SU-DHL-6 (cell line): ENCODE results near the gene FARS2.
A peak's percentile ranks its signal among the peaks of the same experiment; 100 is the strongest.

ENCODE experiments used
- H2AFZ ChIP-seq: fragments of 200-600 bp; sonication (generic); 2 replicates; pipeline ENCODE4 v1.6.1; 2014; ENCODE audit warnings: low read depth, mild to moderate bottlenecking, moderate library complexity, mixed read lengths, antibody characterized with exemption, low read length; ENCODE audit not compliant: severe bottlenecking
- H3F3A ChIP-seq: fragments of 200-600 bp; shearing (Covaris generic); 2 replicates; pipeline ENCODE4 v1.6.0; 2016; ENCODE audit warnings: antibody characterized with exemption, mild to moderate bottlenecking; ENCODE audit not compliant: insufficient read depth
- H3K27ac ChIP-seq: fragments of 200-600 bp; sonication (generic); 2 replicates; pipeline ENCODE4 v1.5.1; 2016; ENCODE audit warnings: low read depth, mild to moderate bottlenecking, low read length, moderate library complexity, mixed read lengths
- H3K27me3 ChIP-seq: fragments of 200-600 bp; sonication (generic), shearing (Covaris generic); 2 replicates; pipeline ENCODE4 v1.6.0; 2014; ENCODE audit warnings: mild to moderate bottlenecking, low read length
- H3K36me3 ChIP-seq: fragments of 200-600 bp; sonication (generic); 2 replicates; pipeline ENCODE4 v1.6.1; 2014; ENCODE audit warnings: mild to moderate bottlenecking, low read length, mixed read lengths
- H3K4me2 ChIP-seq: fragments of 300-600, 200-600 bp; shearing (Covaris generic), sonication (generic); 2 replicates; pipeline ENCODE4 v1.6.0; 2014; ENCODE audit warnings: low read length, low read depth, mild to moderate bottlenecking; ENCODE audit not compliant: poor library complexity, severe bottlenecking
- H3K4me3 ChIP-seq: fragments of 200-600 bp; sonication (generic); 2 replicates; pipeline ENCODE4 v1.5.1; 2014; ENCODE audit warnings: antibody characterized with exemption, low read length, mild to moderate bottlenecking, mixed read lengths; ENCODE audit not compliant: insufficient read depth, poor library complexity, severe bottlenecking
- H3K79me2 ChIP-seq: fragments of 200-600 bp; sonication (generic); 2 replicates; pipeline ENCODE4 v1.6.1; 2014; ENCODE audit warnings: mild to moderate bottlenecking, low read length, moderate library complexity; ENCODE audit not compliant: insufficient read depth
- H3K9ac ChIP-seq: fragments of 200-600 bp; sonication (generic); 2 replicates; pipeline ENCODE4 v1.7.0; 2014; ENCODE audit warnings: mild to moderate bottlenecking, low read length
- H3K9me2 ChIP-seq: fragments of 200-600 bp; sonication (generic); replicated peaks from 2 replicates; pipeline ENCODE4 v1.6.1; 2014; ENCODE audit warnings: low read length; ENCODE audit not compliant: insufficient read depth
- H3K9me3 ChIP-seq: fragments of 200-600 bp; sonication (generic); 2 replicates; pipeline ENCODE4 v1.6.1; 2014; ENCODE audit warnings: low read length, mixed read lengths; ENCODE audit not compliant: insufficient read depth
- H4K20me1 ChIP-seq: fragments of 200-600 bp; sonication (generic); 2 replicates; pipeline ENCODE4 v1.6.1; 2014; ENCODE audit warnings: low read depth, mild to moderate bottlenecking, antibody characterized with exemption, low read length, moderate library complexity, mixed read lengths
- CTCF ChIP-seq: fragments of 200-600 bp; sonication (generic); IDR thresholded peaks from one replicate; pipeline ENCODE4 v1.5.1; 2017; ENCODE audit warnings: antibody characterized with exemption, mild to moderate bottlenecking, low read length, moderate library complexity; ENCODE audit not compliant: insufficient read depth, poor library complexity, severe bottlenecking
- EZH2phosphoT487 ChIP-seq: fragments of 200-600 bp; sonication (generic), shearing (Covaris generic); conservative IDR thresholded peaks from 2 replicates; pipeline ENCODE4 v1.6.1; 2018; ENCODE audit warnings: mild to moderate bottlenecking, antibody characterized with exemption, low read length, moderate library complexity, mixed read lengths

FARS2 gene

DNA sequence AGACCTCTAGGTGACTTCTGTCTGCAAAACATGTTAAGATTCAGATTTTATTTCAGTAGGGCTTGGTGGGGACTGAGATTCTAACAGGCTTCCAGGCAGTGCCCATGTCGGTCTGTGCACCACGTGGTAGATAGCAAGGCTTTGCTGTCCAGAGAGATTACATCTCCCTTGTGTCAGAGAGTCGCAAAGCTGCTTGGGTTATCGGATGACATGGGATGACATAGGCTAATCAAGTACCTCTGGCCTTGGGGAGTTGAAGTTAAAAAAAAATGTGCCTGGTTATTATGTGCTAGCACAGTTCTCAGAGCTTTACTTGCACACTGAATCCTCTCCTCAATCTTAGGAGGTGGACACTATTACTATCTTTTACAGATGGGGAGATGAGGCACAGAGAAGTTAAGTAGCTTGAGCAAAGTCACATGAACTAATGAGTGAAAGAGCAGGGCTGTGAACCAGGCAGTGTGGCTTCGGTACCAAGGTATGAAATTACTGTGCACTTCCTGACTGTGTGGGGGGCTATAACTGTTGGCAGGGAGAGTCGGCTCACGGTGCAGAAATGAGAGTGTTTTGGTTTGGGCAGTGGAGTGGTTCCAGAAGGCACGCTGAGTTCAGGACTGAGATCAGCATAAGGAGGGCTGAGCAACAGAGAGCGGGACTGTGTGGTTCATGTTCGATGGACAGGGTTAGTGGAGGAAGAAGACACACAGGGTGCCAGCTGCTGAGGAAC, 41.1 kb downstream of the FARS2 start:
- Histone ChIP-seq H3K9me3 (no peaks in the 10 kb centered on the region), H3K9me2 (no peaks in the 10 kb centered on the region), H3K36me3 (no peaks in the 10 kb centered on the region), H3F3A (no peaks in the 10 kb centered on the region), H4K20me1 (peaks cover 61% of the 10 kb centered on the region), H3K27ac (no peak overlapping the region), H3K4me3 (no peak overlapping the region), H3K79me2 (no peaks in the 10 kb centered on the region), H3K27me3 (no peaks in the 10 kb centered on the region; the same call in 1 of the 2 replicates), H3K4me2 (no peak overlapping the region), H2AFZ (no peak overlapping the region), H3K9ac (no peak overlapping the region)
- TF ChIP-seq EZH2phosphoT487 (no peak), CTCF (no peak)

DNA sequence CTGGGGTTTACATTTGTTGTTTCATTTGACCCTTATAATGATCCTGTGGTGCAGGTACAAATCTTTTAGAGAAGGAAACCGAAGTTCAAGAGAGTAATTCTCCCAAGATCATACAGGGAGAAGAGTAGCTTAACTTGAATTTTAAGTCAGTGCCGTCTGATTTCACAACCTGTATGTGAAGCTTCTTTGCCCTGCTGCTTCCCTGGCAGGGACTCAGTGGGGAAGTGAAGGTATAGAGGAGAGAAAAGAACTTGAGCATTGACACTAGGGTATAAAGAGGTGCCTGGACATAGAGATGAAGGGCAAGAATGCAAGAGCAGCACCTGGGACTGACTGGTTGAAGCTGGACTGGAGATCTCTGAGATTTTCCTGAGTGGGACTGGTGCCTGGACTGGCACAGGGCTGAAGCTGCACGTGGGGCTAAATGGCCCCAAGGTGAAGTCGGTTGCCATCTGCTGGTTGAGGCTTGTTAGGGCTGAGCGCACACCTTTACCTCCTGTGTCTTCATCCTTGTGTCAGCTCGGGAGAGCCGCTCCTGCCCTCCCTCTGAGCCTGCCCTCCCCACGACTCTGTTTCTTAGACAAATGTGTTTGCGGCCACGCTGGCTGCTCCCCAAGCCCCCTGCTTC, 41.8 kb downstream of the FARS2 start:
- Histone ChIP-seq H2AFZ (no peak overlapping the region), H3F3A (no peaks in the 10 kb centered on the region), H3K27ac (no peak overlapping the region), H3K27me3 (no peaks in the 10 kb centered on the region; the same call in 1 of the 2 replicates), H3K4me2 (no peak overlapping the region), H4K20me1 (peaks cover 61% of the 10 kb centered on the region), H3K9me3 (no peaks in the 10 kb centered on the region), H3K9ac (no peak overlapping the region), H3K36me3 (no peaks in the 10 kb centered on the region), H3K9me2 (no peaks in the 10 kb centered on the region), H3K4me3 (no peak overlapping the region), H3K79me2 (no peaks in the 10 kb centered on the region)
- TF ChIP-seq EZH2phosphoT487 (no peak), CTCF (peak; percentile 58)

DNA sequence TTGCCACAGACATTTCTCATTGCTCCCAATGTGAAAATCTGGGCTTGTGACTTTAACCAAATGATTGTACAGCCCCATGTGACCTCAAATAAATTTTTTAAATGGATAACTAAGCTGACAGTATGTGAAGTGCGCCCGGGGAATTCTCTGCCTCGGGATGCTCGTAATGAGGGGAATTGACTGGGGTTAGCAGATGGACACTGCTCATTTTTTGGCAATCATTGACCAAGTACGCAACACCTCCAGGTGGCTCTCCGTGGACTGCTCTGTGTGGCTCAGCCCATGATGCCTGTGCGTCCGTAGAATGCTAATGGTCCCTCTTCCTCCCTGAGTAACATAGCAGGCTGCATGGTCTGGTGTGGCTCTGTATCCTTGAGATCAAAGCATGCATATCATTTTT, 42.4 kb downstream of the FARS2 start:
- H3F3A ChIP-seq, result no peaks in the 10 kb centered on the region
- H3K9me2 ChIP-seq, result no peaks in the 10 kb centered on the region
- peaks cover 62% of the 10 kb centered on the region for H4K20me1 ChIP-seq
- H3K79me2 ChIP-seq, result no peaks in the 10 kb centered on the region
- H3K4me2 ChIP-seq, result no peak overlapping the region
- H3K9me3 ChIP-seq, result no peaks in the 10 kb centered on the region
- no peak overlapping the region for H3K4me3 ChIP-seq
- no peaks in the 10 kb centered on the region; the same call in 1 of the 2 replicates for H3K27me3 ChIP-seq
- H3K27ac ChIP-seq, result no peak overlapping the region
- no peaks in the 10 kb centered on the region for H3K36me3 ChIP-seq
- H3K9ac ChIP-seq, result no peak overlapping the region
- TF ChIP-seq EZH2phosphoT487 (no peak), CTCF (no peak)
- no peak overlapping the region for H2AFZ ChIP-seq
